ENCODE measurements around the gene TMEM30A. TPM values are rescaled to one million over a fixed set of nuclear protein-coding genes. Genes with fewer than 3 reads are reported as not detected.

TMEM30A gene
- total RNA-seq, 4 donors from 2014 or later = 25.6 to 51.5 (median 37.9) TPM

DNA sequence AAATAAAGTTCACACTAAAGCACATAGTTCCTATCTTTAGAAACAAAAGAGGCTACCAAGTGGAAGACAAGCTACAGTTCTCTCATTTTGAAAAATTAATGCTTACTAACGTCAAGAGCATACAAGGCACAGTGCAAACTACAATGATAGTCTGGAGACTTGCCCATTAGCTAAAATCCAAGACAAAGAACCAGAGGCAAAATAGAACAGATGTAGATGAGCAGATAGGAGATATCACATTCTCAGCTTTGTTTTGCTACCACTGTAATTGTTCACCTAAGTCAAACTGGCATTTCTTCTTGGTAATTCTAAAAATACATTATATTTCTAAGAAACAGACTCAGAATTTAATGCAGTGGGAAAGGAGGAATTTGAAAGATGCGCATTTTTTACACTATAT is 5.2 kb downstream of the TMEM30A start:
- Histone ChIP-seq H3K4me1 (peaks cover 0 to 34% (median 3%) of the 10 kb centered on the region in 4 donors), H3K9me3 (no peaks in the 10 kb centered on the region), H3K27ac (no peak overlapping the region), H3K27me3 (no peaks in the 10 kb centered on the region), H3K36me3 (no peaks in the 10 kb centered on the region), H3K4me3 (no peak overlapping the region)
- TF ChIP-seq, protein P1, sequence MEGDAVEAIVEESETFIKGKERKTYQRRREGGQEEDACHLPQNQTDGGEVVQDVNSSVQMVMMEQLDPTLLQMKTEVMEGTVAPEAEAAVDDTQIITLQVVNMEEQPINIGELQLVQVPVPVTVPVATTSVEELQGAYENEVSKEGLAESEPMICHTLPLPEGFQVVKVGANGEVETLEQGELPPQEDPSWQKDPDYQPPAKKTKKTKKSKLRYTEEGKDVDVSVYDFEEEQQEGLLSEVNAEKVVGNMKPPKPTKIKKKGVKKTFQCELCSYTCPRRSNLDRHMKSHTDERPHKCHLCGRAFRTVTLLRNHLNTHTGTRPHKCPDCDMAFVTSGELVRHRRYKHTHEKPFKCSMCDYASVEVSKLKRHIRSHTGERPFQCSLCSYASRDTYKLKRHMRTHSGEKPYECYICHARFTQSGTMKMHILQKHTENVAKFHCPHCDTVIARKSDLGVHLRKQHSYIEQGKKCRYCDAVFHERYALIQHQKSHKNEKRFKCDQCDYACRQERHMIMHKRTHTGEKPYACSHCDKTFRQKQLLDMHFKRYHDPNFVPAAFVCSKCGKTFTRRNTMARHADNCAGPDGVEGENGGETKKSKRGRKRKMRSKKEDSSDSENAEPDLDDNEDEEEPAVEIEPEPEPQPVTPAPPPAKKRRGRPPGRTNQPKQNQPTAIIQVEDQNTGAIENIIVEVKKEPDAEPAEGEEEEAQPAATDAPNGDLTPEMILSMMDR (IDR thresholded peaks at IDR 0.05) = no peak
- no peak for TF ChIP-seq POLR2A (IDR thresholded peaks at IDR 0.05)
- DNase-seq = no peak

DNA sequence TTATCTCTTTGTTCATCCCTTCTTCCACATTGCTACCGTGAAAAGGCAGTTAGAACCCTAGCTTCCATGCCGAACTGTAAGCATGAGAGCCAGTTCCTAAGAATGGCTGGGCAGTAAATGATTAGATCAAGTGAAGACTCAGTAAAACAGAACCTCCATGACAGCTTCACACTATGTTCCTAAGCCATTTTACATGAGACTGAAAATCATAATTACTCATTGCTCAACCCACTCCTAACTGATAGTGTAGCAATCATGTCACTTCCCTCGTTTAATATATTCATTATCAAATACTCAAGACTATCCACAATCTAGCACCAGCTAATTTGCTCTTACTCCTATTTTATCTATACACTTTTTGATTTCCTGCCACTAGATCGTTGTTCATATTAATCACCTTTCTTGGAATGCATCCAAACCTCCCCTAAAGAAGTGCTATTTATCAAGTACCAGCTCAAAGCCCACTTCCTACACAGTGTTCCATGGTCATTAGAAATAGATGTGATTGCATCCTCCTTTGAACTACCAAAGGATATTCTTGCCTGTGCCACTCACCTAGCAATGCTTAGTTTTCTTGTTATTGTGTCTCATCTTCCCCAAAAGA is 6.0 kb downstream of the TMEM30A start:
- Histone ChIP-seq H3K27me3 (no peaks in the 10 kb centered on the region), H3K27ac (no peak overlapping the region), H3K4me1 (peaks cover 0 to 34% (median 3%) of the 10 kb centered on the region in 4 donors), H3K4me3 (no peak overlapping the region), H3K9me3 (no peaks in the 10 kb centered on the region), H3K36me3 (no peaks in the 10 kb centered on the region)
- DNase-seq = no peak
- TF ChIP-seq POLR2A (IDR thresholded peaks at IDR 0.05) = no peak

DNA sequence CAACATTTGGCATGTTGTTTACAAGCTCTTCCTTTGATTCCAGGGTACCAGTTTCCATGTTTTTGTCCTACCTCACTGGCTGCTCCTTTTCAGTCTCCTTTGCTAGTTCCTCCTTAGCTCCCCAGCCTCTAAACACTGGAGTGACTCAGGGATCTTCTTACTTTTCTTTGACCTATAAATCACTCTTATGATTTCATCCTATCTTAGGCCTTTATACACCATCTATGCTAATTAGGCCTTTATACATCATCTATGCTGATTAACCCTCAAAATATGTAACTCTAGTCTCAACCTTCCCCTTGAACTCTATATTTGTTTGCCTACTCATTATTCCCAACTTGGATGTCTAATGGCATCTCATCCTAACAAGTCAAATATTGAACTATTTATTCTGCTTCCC is 9.5 kb downstream of the TMEM30A start:
- DNase-seq = no peak
- TF ChIP-seq, protein P1 (IDR thresholded peaks at IDR 0.05) = no peak
- no peak for TF ChIP-seq POLR2A (IDR thresholded peaks at IDR 0.05)
- no peaks in the 10 kb centered on the region for H3K4me1 ChIP-seq

DNA sequence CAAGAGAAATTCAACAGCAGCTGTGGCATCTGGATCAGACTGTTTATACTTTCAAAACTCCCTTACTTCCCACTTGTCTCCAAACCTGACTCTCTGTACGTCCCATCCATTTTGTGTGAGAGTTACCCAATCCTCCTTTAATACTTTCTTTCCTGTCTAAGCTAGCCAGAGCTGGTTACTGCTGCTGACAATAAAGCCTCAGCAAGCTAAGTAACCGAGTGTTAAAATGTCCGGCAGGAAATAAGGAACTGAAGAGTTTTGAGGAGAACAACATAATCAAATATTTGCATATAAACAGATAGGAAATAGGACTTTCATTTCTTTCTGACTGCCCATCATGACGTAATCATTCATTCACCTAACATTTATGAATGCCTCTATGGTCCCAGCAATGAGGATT is 11.6 kb downstream of the TMEM30A start:
- no peaks in the 10 kb centered on the region for H3K9me3 ChIP-seq
- H3K4me1 ChIP-seq = peaks cover 0 to 8% (median 0%) of the 10 kb centered on the region in 4 donors
- TF ChIP-seq, protein P1 (IDR thresholded peaks at IDR 0.05) = no peak
- no peak for TF ChIP-seq POLR2A (IDR thresholded peaks at IDR 0.05)
- H3K27me3 ChIP-seq = no peaks in the 10 kb centered on the region
- no peaks in the 10 kb centered on the region for H3K36me3 ChIP-seq
- H3K4me3 ChIP-seq = no peak overlapping the region
- no peak for DNase-seq
- H3K27ac ChIP-seq = peak overlapping the region in 2 of 4 donors; percentile 11 to 17

More for the DNA sequence above, 9.5 kb downstream of the TMEM30A start:
- no peaks in the 10 kb centered on the region for H3K36me3 ChIP-seq
- no peak overlapping the region for H3K4me3 ChIP-seq
- no peaks in the 10 kb centered on the region for H3K27me3 ChIP-seq
- no peaks in the 10 kb centered on the region for H3K9me3 ChIP-seq
- no peak overlapping the region for H3K27ac ChIP-seq

DNA sequence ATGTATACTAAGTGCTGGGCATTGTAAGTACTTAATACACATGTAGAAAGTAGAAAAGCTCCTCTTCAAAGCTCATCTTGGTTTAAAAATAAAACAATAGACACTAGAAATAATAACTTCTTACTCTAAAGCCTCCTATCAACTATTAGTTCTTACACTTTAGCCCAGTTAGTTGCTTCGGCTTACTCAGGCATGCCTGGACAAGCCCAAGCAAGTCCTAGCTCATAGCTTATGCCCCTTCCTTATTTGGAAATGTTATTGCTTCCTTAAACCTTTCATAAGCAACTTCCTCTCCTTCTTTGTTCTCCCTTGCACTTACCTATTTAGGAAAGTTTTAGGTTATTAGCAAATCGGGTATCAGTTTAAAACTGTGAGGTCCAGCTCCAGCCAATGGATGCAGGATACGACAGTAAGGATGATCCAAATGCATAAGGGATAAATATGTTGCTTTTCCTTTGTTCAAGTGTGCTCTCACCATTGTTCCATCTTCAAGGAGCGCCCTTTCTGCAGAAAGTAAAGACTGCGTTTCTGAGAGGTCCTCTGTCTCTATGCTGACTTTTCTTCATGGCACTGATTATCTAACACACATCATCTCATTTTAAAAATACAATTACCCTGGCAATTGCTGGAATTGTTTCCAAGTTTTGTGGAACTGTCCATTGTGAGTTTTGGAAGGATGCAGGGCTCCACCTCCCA is 12.3 kb downstream of the TMEM30A start:
- TF ChIP-seq, protein P1 (IDR thresholded peaks at IDR 0.05) = no peak
- no peak for TF ChIP-seq POLR2A (IDR thresholded peaks at IDR 0.05)
- Histone ChIP-seq H3K4me3 (no peak overlapping the region), H3K4me1 (peaks cover 0 to 15% (median 0%) of the 10 kb centered on the region in 4 donors), H3K27ac (peak overlapping the region in 1 of 4 donors; percentile 11), H3K9me3 (no peaks in the 10 kb centered on the region), H3K27me3 (no peaks in the 10 kb centered on the region), H3K36me3 (no peaks in the 10 kb centered on the region)
- no peak for DNase-seq

DNA sequence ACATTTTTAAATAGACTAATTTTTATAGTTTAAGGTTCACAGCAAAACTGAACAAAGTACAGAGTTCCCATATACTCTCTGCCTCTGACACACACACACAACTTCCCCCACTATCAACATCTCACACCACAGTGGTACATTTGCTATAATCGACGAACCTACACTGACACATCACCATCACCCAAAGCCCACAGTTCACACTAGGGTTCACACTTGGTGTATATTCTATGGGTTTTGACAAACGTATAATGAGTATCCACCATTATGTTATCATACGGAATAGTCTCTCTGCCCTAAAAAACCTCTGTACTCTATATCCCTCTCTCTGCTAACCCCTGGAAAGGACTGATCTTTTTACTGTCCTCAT is 15.6 kb downstream of the TMEM30A start:
- TF ChIP-seq POLR2A (IDR thresholded peaks at IDR 0.05) = no peak
- TF ChIP-seq, protein P1 (IDR thresholded peaks at IDR 0.05) = no peak
- H3K9me3 ChIP-seq = no peaks in the 10 kb centered on the region
- peaks cover 0 to 11% (median 0%) of the 10 kb centered on the region in 3 donors for H3K36me3 ChIP-seq
- no peak overlapping the region for H3K4me3 ChIP-seq
- H3K4me1 ChIP-seq = peaks cover 0 to 16% (median 0%) of the 10 kb centered on the region in 4 donors
- H3K27me3 ChIP-seq = no peaks in the 10 kb centered on the region
- no peak for DNase-seq
- H3K27ac ChIP-seq = no peak overlapping the region
